ENCODE measurements around the gene ZC3H18.
"Not testable (repeated sequence)": the region's sequence is repeated elsewhere in the genome, so short reads cannot be mapped to it uniquely, and the experiment has no call there.

Gene ZC3H18

GRCh38 chr16:88602091-88602490, 31.9 kb downstream of the ZC3H18 start:
- no peaks in the 10 kb centered on the region for H3K9me3 ChIP-seq
- DNase-seq, result no peak
- peaks cover 43 to 87% (median 70%) of the 10 kb centered on the region in 3 donors for H3K36me3 ChIP-seq
- intact Hi-C loops (cut with DNase I; ENCODE audit: low total_unique reads), result no loop called here
- H3K4me1 ChIP-seq, result no peaks in the 10 kb centered on the region
- no peak for TF ChIP-seq CTCF (IDR thresholded peaks at IDR 0.05)
- H3K4me3 ChIP-seq, result no peak overlapping the region
- H3K27me3 ChIP-seq, result no peaks in the 10 kb centered on the region
- no peak overlapping the region for H3K27ac ChIP-seq

GRCh38 chr16:88605186-88606147, 35.3 kb downstream of the ZC3H18 start:
- no peak for TF ChIP-seq CTCF (IDR thresholded peaks at IDR 0.05)
- Histone ChIP-seq H3K4me1 (no peaks in the 10 kb centered on the region), H3K9me3 (no peaks in the 10 kb centered on the region), H3K36me3 (peaks cover 31 to 91% (median 65%) of the 10 kb centered on the region in 3 donors), H3K27me3 (no peaks in the 10 kb centered on the region), H3K4me3 (no peak overlapping the region), H3K27ac (no peak overlapping the region)
- intact Hi-C loops (cut with DNase I; ENCODE audit: low total_unique reads), result no loop called here
- no peak for DNase-seq

GRCh38 chr16:88606148-88606757, 36.0 kb downstream of the ZC3H18 start:
- no peak for DNase-seq
- no peak overlapping the region for H3K27ac ChIP-seq
- TF ChIP-seq CTCF (IDR thresholded peaks at IDR 0.05), result no peak
- no peaks in the 10 kb centered on the region for H3K4me1 ChIP-seq
- no peak overlapping the region for H3K4me3 ChIP-seq
- H3K36me3 ChIP-seq, result peaks cover 30 to 91% (median 65%) of the 10 kb centered on the region in 3 donors
- intact Hi-C loops (cut with DNase I; ENCODE audit: low total_unique reads), result no loop called here
- H3K27me3 ChIP-seq, result no peaks in the 10 kb centered on the region
- H3K9me3 ChIP-seq, result no peaks in the 10 kb centered on the region

- TF ChIP-seq CTCF (IDR thresholded peaks at IDR 0.05), result no peak
- intact Hi-C loops (cut with DNase I; ENCODE audit: low total_unique reads), result no loop called here
- H3K4me1 ChIP-seq, result no peaks in the 10 kb centered on the region
- H3K9me3 ChIP-seq, result no peaks in the 10 kb centered on the region
- no peak for DNase-seq
- no peak overlapping the region for H3K4me3 ChIP-seq
- peaks cover 28 to 95% (median 62%) of the 10 kb centered on the region in 3 donors for H3K36me3 ChIP-seq
- no peak overlapping the region for H3K27ac ChIP-seq
- no peaks in the 10 kb centered on the region for H3K27me3 ChIP-seq
Observed at GRCh38 chr16:88608076-88608475, 37.9 kb downstream of the ZC3H18 start.

- peaks cover 28 to 98% (median 58%) of the 10 kb centered on the region in 3 donors for H3K36me3 ChIP-seq
- H3K9me3 ChIP-seq; H3K4me1 ChIP-seq; H3K27ac ChIP-seq; H3K27me3 ChIP-seq; intact Hi-C loops (cut with DNase I; ENCODE audit: low total_unique reads); DNase-seq; H3K4me3 ChIP-seq: not testable (repeated sequence)
Observed at GRCh38 chr16:88609426-88609825, 39.2 kb downstream of the ZC3H18 start.

GRCh38 chr16:88610080-88610479, 39.9 kb downstream of the ZC3H18 start:
- Histone ChIP-seq H3K9me3 (no peaks in the 10 kb centered on the region), H3K4me3 (no peak overlapping the region)
- intact Hi-C loops (cut with DNase I; ENCODE audit: low total_unique reads), result no loop called here

More at GRCh38 chr16:88610080-88610479, 39.9 kb downstream of the ZC3H18 start:
- no peaks in the 10 kb centered on the region for H3K4me1 ChIP-seq
- no peak for TF ChIP-seq CTCF (IDR thresholded peaks at IDR 0.05)
- H3K27ac ChIP-seq, result no peak overlapping the region
- H3K36me3 ChIP-seq, result peaks cover 25 to 97% (median 51%) of the 10 kb centered on the region in 3 donors
- no peak for DNase-seq
- no peaks in the 10 kb centered on the region for H3K27me3 ChIP-seq
